MCF 10A (cell line): Measurements from ENCODE around the gene MMP14. TPM values are rescaled to one million over a fixed set of nuclear protein-coding genes. Genes with fewer than 3 reads are reported as not detected.
A peak's percentile ranks its signal among the peaks of the same experiment; 100 is the strongest.

Experiments
- BruUV-seq: library from RNA; stranded (reverse); fragments of 400-500 nt; replicated peaks from 2 replicates; lab custom pipeline; 2021; lab: Mats Ljungman, UMichigan
- CTCF ChIA-PET: fragments of 300-600 bp; sonication (Branson Sonifier 250); formaldehyde crosslinking; extraction: SDS; loops from one replicate; lab custom pipeline; 2021; ENCODE audit warnings: antibody characterized with exemption, inconsistent platforms; lab: Yijun Ruan, JAX
- POLR2A ChIA-PET: fragments of 300-600, 350-650 bp; sonication (Branson Sonifier 250); formaldehyde crosslinking; extraction: SDS; loops from one replicate; lab custom pipeline; 2020; ENCODE audit warnings: antibody characterized with exemption, inconsistent platforms; lab: Yijun Ruan, JAX
- DNase-seq: peaks from one replicate; pipeline ENCODE4 v3.0.0-alpha.2; 2018; ENCODE audit not compliant: unreplicated experiment
- H3K27ac Mint-ChIP-seq: one replicate; pipeline ENCODE4 v1.8.0; 2022; ENCODE audit warnings: mild to moderate bottlenecking, low read depth, mixed read lengths; ENCODE audit not compliant: unreplicated experiment
- H3K27me3 Mint-ChIP-seq: one replicate; pipeline ENCODE4 v1.8.0; 2022; ENCODE audit warnings: mixed read lengths; ENCODE audit not compliant: insufficient read depth, unreplicated experiment
- H3K36me3 Mint-ChIP-seq: one replicate; pipeline ENCODE4 v1.8.0; 2022; ENCODE audit warnings: mild to moderate bottlenecking, moderate library complexity, mixed read lengths; ENCODE audit not compliant: insufficient read depth, unreplicated experiment
- H3K4me1 Mint-ChIP-seq: one replicate; pipeline ENCODE4 v1.8.0; 2022; ENCODE audit warnings: mixed read lengths; ENCODE audit not compliant: insufficient read depth, unreplicated experiment
- H3K4me3 Mint-ChIP-seq: one replicate; pipeline ENCODE4 v1.8.0; 2022; ENCODE audit warnings: mild to moderate bottlenecking, moderate library complexity, mixed read lengths; ENCODE audit not compliant: unreplicated experiment
- H3K9me3 Mint-ChIP-seq: one replicate; pipeline ENCODE4 v1.8.0; 2022; ENCODE audit warnings: mixed read lengths; ENCODE audit not compliant: unreplicated experiment
- intact Hi-C: fragments of 100-400 bp; cut with micrococcal nuclease; formaldehyde crosslinking; loops from 2 replicates; pipeline ENCODE4 v1.14.1; 2022
- total RNA-seq: library from RNA; stranded (reverse); gene quantifications from 2 replicates; pipeline ENCODE4 v1.2.3, GENCODE V29; 2022
- TF ChIP-seq, protein P1 (sequence below): fragments of 200-600 bp; IDR thresholded peaks from one replicate; pipeline ENCODE4 v1.8.0; 2022; ENCODE audit warnings: antibody characterized with exemption, mild to moderate bottlenecking; ENCODE audit not compliant: unreplicated experiment

The MMP14 gene
- total RNA-seq, 1 experiment from 2014 or later: 71.5 TPM

DNA sequence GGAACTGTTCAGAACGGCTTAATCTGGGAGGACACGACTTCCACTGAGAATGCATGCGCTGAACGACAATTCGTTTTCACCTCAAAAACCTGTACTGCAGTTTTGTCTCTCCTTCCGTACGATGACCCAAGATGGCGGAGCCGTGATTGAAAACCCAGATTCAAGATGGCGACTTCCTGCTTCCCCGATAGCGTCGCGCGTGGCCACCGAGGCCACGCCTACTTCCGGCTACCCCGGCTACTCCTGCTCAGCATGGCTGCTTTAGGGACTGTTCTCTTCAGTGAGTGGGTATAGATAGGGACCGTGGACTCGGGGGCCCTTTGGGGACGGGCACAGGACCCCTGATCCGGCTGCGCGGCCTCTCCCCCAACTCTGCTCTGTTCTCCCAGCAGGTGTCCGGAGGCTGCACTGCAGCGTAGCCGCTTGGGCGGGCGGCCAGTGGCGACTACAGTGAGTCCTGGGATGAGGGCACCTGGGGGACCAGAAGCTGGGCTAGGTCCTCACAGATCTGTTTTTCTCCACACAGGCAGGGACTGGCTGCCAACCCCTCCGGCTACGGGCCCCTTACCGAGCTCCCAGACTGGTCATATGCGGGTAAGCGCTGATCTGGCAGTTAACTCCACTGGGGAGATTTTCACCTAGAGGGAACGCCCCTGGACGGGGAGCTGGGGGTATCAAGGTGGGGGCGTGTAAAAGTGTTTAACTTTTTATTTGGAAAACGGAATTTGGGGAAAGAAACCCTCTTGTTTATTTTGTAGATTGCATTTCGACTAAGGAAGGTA is 6.5 kb upstream of the MMP14 start, which contains the start of gene MRPL52:
TSS of gene MRPL52 (plus strand) at position 227 of the 782 bp plus-strand sequence. CDS start at position 253, 26 bp downstream.
- peak within 1 kb of the TSS; percentile 76 for H3K27ac Mint-ChIP-seq
- intact Hi-C loops: loop anchor here (10.0 kb wide), 1 partner anchor 175 kb away; no protein-coding TSS in a partner anchor
- no peaks in the 10 kb centered on the region for H3K9me3 Mint-ChIP-seq
- TF ChIP-seq, protein P1, sequence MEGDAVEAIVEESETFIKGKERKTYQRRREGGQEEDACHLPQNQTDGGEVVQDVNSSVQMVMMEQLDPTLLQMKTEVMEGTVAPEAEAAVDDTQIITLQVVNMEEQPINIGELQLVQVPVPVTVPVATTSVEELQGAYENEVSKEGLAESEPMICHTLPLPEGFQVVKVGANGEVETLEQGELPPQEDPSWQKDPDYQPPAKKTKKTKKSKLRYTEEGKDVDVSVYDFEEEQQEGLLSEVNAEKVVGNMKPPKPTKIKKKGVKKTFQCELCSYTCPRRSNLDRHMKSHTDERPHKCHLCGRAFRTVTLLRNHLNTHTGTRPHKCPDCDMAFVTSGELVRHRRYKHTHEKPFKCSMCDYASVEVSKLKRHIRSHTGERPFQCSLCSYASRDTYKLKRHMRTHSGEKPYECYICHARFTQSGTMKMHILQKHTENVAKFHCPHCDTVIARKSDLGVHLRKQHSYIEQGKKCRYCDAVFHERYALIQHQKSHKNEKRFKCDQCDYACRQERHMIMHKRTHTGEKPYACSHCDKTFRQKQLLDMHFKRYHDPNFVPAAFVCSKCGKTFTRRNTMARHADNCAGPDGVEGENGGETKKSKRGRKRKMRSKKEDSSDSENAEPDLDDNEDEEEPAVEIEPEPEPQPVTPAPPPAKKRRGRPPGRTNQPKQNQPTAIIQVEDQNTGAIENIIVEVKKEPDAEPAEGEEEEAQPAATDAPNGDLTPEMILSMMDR: no peak
- H3K4me1 Mint-ChIP-seq: peaks cover 9% of the 10 kb centered on the region
- CTCF ChIA-PET: interaction anchor here (0.6 to 18.2 kb wide), 12 partner anchors 8 to 177 kb away, joined by 3 to 330 read pairs (median 4); partner anchors contain the start of gene OXA1L
- peak; percentile 88 for DNase-seq
- BruUV-seq: no TSS peak
- H3K36me3 Mint-ChIP-seq: peaks cover 26% of the 10 kb centered on the region
- H3K4me3 Mint-ChIP-seq: peak within 1 kb of the TSS; percentile 95
- POLR2A ChIA-PET: interaction anchor here (0.5 to 5.4 kb wide), 18 partner anchors 9 to 1306 kb away, joined by 3 to 67 read pairs (median 3); partner anchors contain the start of genes DAD1, MMP14, OXA1L and PSME1
- no peaks in the 10 kb centered on the region for H3K27me3 Mint-ChIP-seq

- TF ChIP-seq, protein P1: no peak
- BruUV-seq: TSS peak; percentile 52
- Mint-ChIP-seq H3K4me1 (peaks cover 12% of the 10 kb centered on the region), H3K27me3 (no peaks in the 10 kb centered on the region), H3K36me3 (peaks cover 28% of the 10 kb centered on the region), H3K4me3 (peak overlapping the region; percentile 95), H3K27ac (peak overlapping the region; percentile 76), H3K9me3 (no peaks in the 10 kb centered on the region)
- ChIA-PET CTCF (interaction anchor here (0.6 to 18.2 kb wide), 12 partner anchors 9 to 261 kb away, joined by 3 to 330 read pairs (median 4); partner anchors contain the start of gene OXA1L), POLR2A (interaction anchor here (0.5 to 5.4 kb wide), 15 partner anchors 8 to 280 kb away, joined by 3 to 67 read pairs (median 3); partner anchors contain the start of genes DAD1, MMP14 and OXA1L)
- no peak for DNase-seq
- intact Hi-C loops: no loop called here
Observed at GRCh38 chr14:22830443-22831010, 5.9 kb upstream of the MMP14 start.

- H3K27me3 Mint-ChIP-seq: no peaks in the 10 kb centered on the region
- DNase-seq: no peak
- peaks cover 30% of the 10 kb centered on the region for H3K36me3 Mint-ChIP-seq
- no peaks in the 10 kb centered on the region for H3K9me3 Mint-ChIP-seq
- ChIA-PET POLR2A (interaction anchor here (0.6 to 2.7 kb wide), 8 partner anchors 11 to 265 kb away, joined by 3 to 13 read pairs (median 4); partner anchors contain the start of gene DAD1), CTCF (interaction anchor here (0.6 to 18.2 kb wide), 18 partner anchors 9 to 505 kb away, joined by 3 to 330 read pairs (median 4); partner anchors contain the start of genes DAD1 and LRP10)
- peak overlapping the region; percentile 98 for H3K27ac Mint-ChIP-seq
- H3K4me3 Mint-ChIP-seq: peak overlapping the region; percentile 99
- peaks cover 26% of the 10 kb centered on the region for H3K4me1 Mint-ChIP-seq
- TF ChIP-seq, protein P1: no peak
- no TSS peak for BruUV-seq
- intact Hi-C loops: loop anchor here (5.0 kb wide), 1 partner anchor 37 kb away; the partner anchor contains the start of gene LRP10
Observed at GRCh38 chr14:22835505-22835904, 880 bp upstream of the MMP14 start.
